HCT116 (cell line): Measurements from ENCODE around the gene GBE1. TPM values are rescaled to one million over a fixed set of nuclear protein-coding genes. Genes with fewer than 3 reads are reported as not detected.

Source experiments
- ATAC-seq: fragments of 200-7000 bp; cut with Tn5 transposase; 2 replicates; pipeline ENCODE4 v1.9.1; 2020; ENCODE audit warnings: mild to moderate bottlenecking, moderate library complexity
- BruUV-seq: library from RNA; stranded (reverse); fragments of 400-500 nt; replicated peaks from 2 replicates; lab custom pipeline; 2021; lab: Mats Ljungman, UMichigan
- CTCF ChIA-PET: fragments of 300-600 bp; sonication (Branson Sonifier 250); formaldehyde crosslinking; loops from one replicate; lab custom pipeline; 2021; ENCODE audit warnings: antibody characterized with exemption; lab: Charles Lee
- POLR2A ChIA-PET: fragments of 300-600, 350-600 bp; sonication (Branson Sonifier 250); formaldehyde crosslinking; loops from one replicate; lab custom pipeline; 2021; ENCODE audit warnings: antibody characterized with exemption; lab: Charles Lee
- RAD21 ChIA-PET, 2 experiments: fragments of 300-600 bp; sonication (Branson Sonifier 250); formaldehyde crosslinking; loops; one replicate each; lab custom pipeline; 2023; ENCODE audit warnings: low total read pairs in 2 of 2; ENCODE audit not compliant: uncharacterized antibody in 2 of 2, unreplicated experiment in 2 of 2, low non-redundant PET in 1 of 2; lab: Charles Lee
- DNase-seq: peaks from one replicate; pipeline ENCODE4 v3.0.0-alpha.2; 2010; ENCODE audit warnings: low read depth, low spot score
- H2AFZ ChIP-seq: fragments of 200-600 bp; shearing (Covaris generic), sonication (generic); 2 replicates; pipeline ENCODE4 v1.6.1; 2017; ENCODE audit warnings: low read depth, mixed run types, mixed read lengths, antibody characterized with exemption, low read length; ENCODE audit not compliant: poor library complexity, severe bottlenecking
- H3K27ac ChIP-seq: 2 replicates; pipeline ENCODE4 v1.5.1; 2012; ENCODE audit warnings: low read depth, low read length
- H3K27me3 ChIP-seq: fragments of 200-600 bp; sonication (generic); 2 replicates; pipeline ENCODE4 v1.6.1; 2016; ENCODE audit warnings: mixed run types, low read length, mixed read lengths; ENCODE audit not compliant: insufficient read depth
- H3K36me3 ChIP-seq, 2 experiments: fragments of 200-500 bp in 1 of 2; fragments of 200-600 bp in 1 of 2; sonication (Bioruptor generic) in 1 of 2; sonication (generic) in 1 of 2; 2 replicates each; pipeline versions ENCODE4 v1.5.1 to v1.6.1; 2014 to 2016; ENCODE audit warnings: low read length in 2 of 2, inconsistent platforms in 1 of 2, mixed read lengths in 1 of 2, mixed run types in 1 of 2; ENCODE audit not compliant: insufficient read depth in 2 of 2, control insufficient read depth in 1 of 2
- H3K4me1 ChIP-seq, 2 experiments: fragments of 200-600 bp in 1 of 2; sonication (generic) in 1 of 2; 2 replicates each; pipeline versions ENCODE4 v1.5.1 to v1.6.1; 2012 to 2017; ENCODE audit warnings: low read length in 2 of 2, inconsistent platforms in 1 of 2, mild to moderate bottlenecking in 1 of 2, mixed read lengths in 1 of 2, mixed run types in 1 of 2, moderate library complexity in 1 of 2; ENCODE audit not compliant: insufficient read depth in 2 of 2, control insufficient read depth in 1 of 2
- H3K4me2 ChIP-seq: fragments of 200-600 bp; sonication (generic); 2 replicates; pipeline ENCODE4 v1.6.1; 2017; ENCODE audit warnings: mixed run types, low read length, mixed read lengths
- H3K4me3 ChIP-seq, 2 experiments: fragments of 200-600 bp in 1 of 2; sonication (generic) in 1 of 2; replicated peaks in 1 of 2; 2 replicates each; pipeline ENCODE4 v1.5.1; 2011 to 2016; ENCODE audit warnings: low read length in 2 of 2, control low read depth in 1 of 2, low read depth in 1 of 2, mild to moderate bottlenecking in 1 of 2, mixed read lengths in 1 of 2, mixed run types in 1 of 2
- H3K79me2 ChIP-seq: fragments of 200-600 bp; sonication (generic); 2 replicates; pipeline ENCODE4 v1.6.1; 2017; ENCODE audit warnings: mild to moderate bottlenecking, mixed run types, low read length, moderate library complexity, mixed read lengths; ENCODE audit not compliant: insufficient read depth
- H3K9ac ChIP-seq: fragments of 200-600 bp; sonication (generic); 2 replicates; pipeline ENCODE4 v1.6.1; 2016; ENCODE audit warnings: low read length, mixed read lengths
- H3K9me2 ChIP-seq: fragments of 200-600 bp; sonication (generic), shearing (Covaris generic); 2 replicates; pipeline ENCODE4 v1.6.1; 2017; ENCODE audit warnings: mixed run types, mild to moderate bottlenecking, moderate library complexity; ENCODE audit not compliant: insufficient read depth
- H3K9me3 ChIP-seq, 2 experiments: fragments of 200-500 bp in 1 of 2; fragments of 200-600 bp in 1 of 2; sonication (Bioruptor generic) in 1 of 2; sonication (generic) in 1 of 2; 2 replicates each; pipeline ENCODE4 v1.6.1; 2014 to 2017; ENCODE audit warnings: low read length in 2 of 2, mixed read lengths in 2 of 2, inconsistent platforms in 1 of 2, low read depth in 1 of 2, mild to moderate bottlenecking in 1 of 2, mixed run types in 1 of 2, moderate library complexity in 1 of 2; ENCODE audit not compliant: control insufficient read depth in 1 of 2, insufficient read depth in 1 of 2
- H4K20me1 ChIP-seq: fragments of 200-600 bp; sonication (generic), shearing (Covaris generic); 2 replicates; pipeline ENCODE4 v1.6.1; 2017; ENCODE audit warnings: mixed run types, mild to moderate bottlenecking, moderate library complexity; ENCODE audit not compliant: insufficient read depth
- CEBPB ChIP-seq: IDR thresholded peaks from 2 replicates; pipeline ENCODE4 v1.6.1; 2012; ENCODE audit warnings: low read depth
- EGR1 ChIP-seq: IDR thresholded peaks from 2 replicates; pipeline ENCODE4 v1.6.1; 2012; ENCODE audit warnings: low read depth
- ELF1 ChIP-seq: IDR thresholded peaks from 2 replicates; pipeline ENCODE4 v1.6.1; 2012; ENCODE audit warnings: low read depth, borderline replicate concordance
- EZH2 ChIP-seq: fragments of 200-600 bp; sonication (generic); IDR thresholded peaks from 2 replicates; pipeline ENCODE4 v1.6.1; 2017; ENCODE audit warnings: antibody characterized with exemption, mixed run types
- EZH2phosphoT487 ChIP-seq: fragments of 200-600 bp; IDR thresholded peaks from 2 replicates; pipeline ENCODE4 v1.6.1; 2018; ENCODE audit warnings: antibody characterized with exemption, borderline replicate concordance
- POLR2A ChIP-seq: IDR thresholded peaks from 2 replicates; pipeline ENCODE4 v1.7.0; 2011; ENCODE audit warnings: borderline replicate concordance; ENCODE audit not compliant: insufficient read depth, insufficient read length; ENCODE audit errors: extremely low read depth
- POLR2AphosphoS5 ChIP-seq: IDR thresholded peaks from 2 replicates; pipeline ENCODE4 v1.6.1; 2011; ENCODE audit warnings: mild to moderate bottlenecking, low read depth, low read length, moderate library complexity
- SIN3A ChIP-seq: IDR thresholded peaks from 2 replicates; pipeline ENCODE4 v1.6.1; 2012; ENCODE audit warnings: low read depth
- TCF7L2 ChIP-seq: IDR thresholded peaks from 2 replicates; pipeline ENCODE4 v1.7.0; 2011; ENCODE audit warnings: borderline replicate concordance, inconsistent platforms; ENCODE audit not compliant: insufficient read depth, insufficient read length; ENCODE audit errors: extremely low read depth
- ZFX ChIP-seq: fragments of 450-650 bp; IDR thresholded peaks from 2 replicates; pipeline ENCODE4 v1.6.1; 2017
- intact Hi-C: fragments of 100-400 bp; cut with micrococcal nuclease; formaldehyde crosslinking; loops from 2 replicates; pipeline ENCODE4 v1.10.0; 2022
- total RNA-seq: library from RNA; stranded (reverse); gene quantifications from one replicate; pipeline ENCODE4 v1.2.1, GENCODE V29; 2021; ENCODE audit not compliant: unreplicated experiment
- TF ChIP-seq, protein P1 (sequence below), 3 experiments: fragments of 200-600 bp in 1 of 3; sonication (generic) in 1 of 3; IDR thresholded peaks in 2 of 3; conservative IDR thresholded peaks in 1 of 3; 2 replicates each; pipeline ENCODE4 v1.5.1; 2012 to 2017; ENCODE audit warnings: low read depth in 2 of 3, low read length in 2 of 3, antibody characterized with exemption in 1 of 3, borderline replicate concordance in 1 of 3, control low read depth in 1 of 3, mild to moderate bottlenecking in 1 of 3, mixed read lengths in 1 of 3, mixed run types in 1 of 3, moderate library complexity in 1 of 3; ENCODE audit not compliant: insufficient read depth in 1 of 3
- TF ChIP-seq, protein P2 (sequence below): IDR thresholded peaks from 2 replicates; pipeline ENCODE4 v1.6.1; 2012; ENCODE audit warnings: low read depth
- TF ChIP-seq, protein P3 (sequence below): IDR thresholded peaks from 2 replicates; pipeline ENCODE4 v1.6.1; 2012
- TF ChIP-seq, protein P4 (sequence below): IDR thresholded peaks from 2 replicates; pipeline ENCODE4 v1.6.1; 2012

The GBE1 gene
- total RNA-seq, 1 experiment from 2014 or later = 27.7 TPM

DNA sequence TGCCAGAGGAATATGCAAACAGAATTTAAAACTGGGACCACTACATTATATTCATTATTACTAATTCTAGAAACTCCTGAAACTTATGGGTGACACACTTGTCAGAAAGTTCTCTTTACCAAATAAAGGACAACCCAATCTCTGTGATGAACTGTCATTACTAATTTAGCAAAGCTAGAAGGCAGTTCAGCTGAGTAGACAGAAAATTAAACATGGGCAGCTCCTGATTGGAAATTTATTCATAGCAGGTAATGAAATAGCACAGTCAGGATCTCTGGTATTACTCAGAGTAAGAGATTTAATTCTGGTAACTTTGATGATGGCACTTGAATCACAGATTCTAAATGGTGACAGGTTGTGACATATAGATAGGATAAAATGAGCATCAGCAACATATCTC, 123.0 kb downstream of the GBE1 start:
- Histone ChIP-seq H3K9ac (no peak overlapping the region), H3K9me3 (no peaks in the 10 kb centered on the region), H3K4me1 (no peaks in the 10 kb centered on the region), H3K27ac (no peak overlapping the region), H3K36me3 (no peaks in the 10 kb centered on the region), H3K9me2 (no peaks in the 10 kb centered on the region), H3K4me3 (no peak overlapping the region), H3K79me2 (no peaks in the 10 kb centered on the region), H2AFZ (no peak overlapping the region), H3K4me2 (no peak overlapping the region), H3K27me3 (no peaks in the 10 kb centered on the region), H4K20me1 (no peaks in the 10 kb centered on the region)
- intact Hi-C loops = no loop called here
- RAD21 ChIA-PET = no interaction called here
- CTCF ChIA-PET = no interaction called here
- no peak for DNase-seq
- no TSS peak for BruUV-seq
- ATAC-seq = no peak
- POLR2A ChIA-PET = no interaction called here
- TF ChIP-seq, protein P1, sequence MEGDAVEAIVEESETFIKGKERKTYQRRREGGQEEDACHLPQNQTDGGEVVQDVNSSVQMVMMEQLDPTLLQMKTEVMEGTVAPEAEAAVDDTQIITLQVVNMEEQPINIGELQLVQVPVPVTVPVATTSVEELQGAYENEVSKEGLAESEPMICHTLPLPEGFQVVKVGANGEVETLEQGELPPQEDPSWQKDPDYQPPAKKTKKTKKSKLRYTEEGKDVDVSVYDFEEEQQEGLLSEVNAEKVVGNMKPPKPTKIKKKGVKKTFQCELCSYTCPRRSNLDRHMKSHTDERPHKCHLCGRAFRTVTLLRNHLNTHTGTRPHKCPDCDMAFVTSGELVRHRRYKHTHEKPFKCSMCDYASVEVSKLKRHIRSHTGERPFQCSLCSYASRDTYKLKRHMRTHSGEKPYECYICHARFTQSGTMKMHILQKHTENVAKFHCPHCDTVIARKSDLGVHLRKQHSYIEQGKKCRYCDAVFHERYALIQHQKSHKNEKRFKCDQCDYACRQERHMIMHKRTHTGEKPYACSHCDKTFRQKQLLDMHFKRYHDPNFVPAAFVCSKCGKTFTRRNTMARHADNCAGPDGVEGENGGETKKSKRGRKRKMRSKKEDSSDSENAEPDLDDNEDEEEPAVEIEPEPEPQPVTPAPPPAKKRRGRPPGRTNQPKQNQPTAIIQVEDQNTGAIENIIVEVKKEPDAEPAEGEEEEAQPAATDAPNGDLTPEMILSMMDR (IDR thresholded peaks at IDR 0.05 in 2 of 3, conservative IDR thresholded peaks at IDR 0.05 in 1 of 3; ENCODE audit: borderline replicate concordance in 1 of 3, insufficient read depth in 1 of 3, low read depth in 2 of 3, low read length in 2 of 3) = no peak
- TF ChIP-seq, protein P2, sequence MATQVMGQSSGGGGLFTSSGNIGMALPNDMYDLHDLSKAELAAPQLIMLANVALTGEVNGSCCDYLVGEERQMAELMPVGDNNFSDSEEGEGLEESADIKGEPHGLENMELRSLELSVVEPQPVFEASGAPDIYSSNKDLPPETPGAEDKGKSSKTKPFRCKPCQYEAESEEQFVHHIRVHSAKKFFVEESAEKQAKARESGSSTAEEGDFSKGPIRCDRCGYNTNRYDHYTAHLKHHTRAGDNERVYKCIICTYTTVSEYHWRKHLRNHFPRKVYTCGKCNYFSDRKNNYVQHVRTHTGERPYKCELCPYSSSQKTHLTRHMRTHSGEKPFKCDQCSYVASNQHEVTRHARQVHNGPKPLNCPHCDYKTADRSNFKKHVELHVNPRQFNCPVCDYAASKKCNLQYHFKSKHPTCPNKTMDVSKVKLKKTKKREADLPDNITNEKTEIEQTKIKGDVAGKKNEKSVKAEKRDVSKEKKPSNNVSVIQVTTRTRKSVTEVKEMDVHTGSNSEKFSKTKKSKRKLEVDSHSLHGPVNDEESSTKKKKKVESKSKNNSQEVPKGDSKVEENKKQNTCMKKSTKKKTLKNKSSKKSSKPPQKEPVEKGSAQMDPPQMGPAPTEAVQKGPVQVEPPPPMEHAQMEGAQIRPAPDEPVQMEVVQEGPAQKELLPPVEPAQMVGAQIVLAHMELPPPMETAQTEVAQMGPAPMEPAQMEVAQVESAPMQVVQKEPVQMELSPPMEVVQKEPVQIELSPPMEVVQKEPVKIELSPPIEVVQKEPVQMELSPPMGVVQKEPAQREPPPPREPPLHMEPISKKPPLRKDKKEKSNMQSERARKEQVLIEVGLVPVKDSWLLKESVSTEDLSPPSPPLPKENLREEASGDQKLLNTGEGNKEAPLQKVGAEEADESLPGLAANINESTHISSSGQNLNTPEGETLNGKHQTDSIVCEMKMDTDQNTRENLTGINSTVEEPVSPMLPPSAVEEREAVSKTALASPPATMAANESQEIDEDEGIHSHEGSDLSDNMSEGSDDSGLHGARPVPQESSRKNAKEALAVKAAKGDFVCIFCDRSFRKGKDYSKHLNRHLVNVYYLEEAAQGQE = no peak
- TF ChIP-seq ELF1 = no peak
- no peak for TF ChIP-seq ZFX
- TF ChIP-seq SIN3A = no peak
- no peak for TF ChIP-seq POLR2A
- TF ChIP-seq, protein P3, sequence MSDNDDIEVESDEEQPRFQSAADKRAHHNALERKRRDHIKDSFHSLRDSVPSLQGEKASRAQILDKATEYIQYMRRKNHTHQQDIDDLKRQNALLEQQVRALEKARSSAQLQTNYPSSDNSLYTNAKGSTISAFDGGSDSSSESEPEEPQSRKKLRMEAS = no peak
- no peak for TF ChIP-seq TCF7L2
- no peak for TF ChIP-seq POLR2AphosphoS5
- no peak for TF ChIP-seq EZH2phosphoT487
- TF ChIP-seq CEBPB = no peak
- TF ChIP-seq EGR1 = no peak
- TF ChIP-seq, protein P4, sequence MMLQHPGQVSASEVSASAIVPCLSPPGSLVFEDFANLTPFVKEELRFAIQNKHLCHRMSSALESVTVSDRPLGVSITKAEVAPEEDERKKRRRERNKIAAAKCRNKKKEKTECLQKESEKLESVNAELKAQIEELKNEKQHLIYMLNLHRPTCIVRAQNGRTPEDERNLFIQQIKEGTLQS = no peak
- TF ChIP-seq EZH2 = no peak
- TF ChIP-seq, all 23 proteins: peak for 0
